HG02840 (cell line): ENCODE data around the gene COG5.
"Not testable (repeated sequence)": the region's sequence is repeated elsewhere in the genome, so short reads cannot be mapped to it uniquely, and the experiment has no call there.

Experiments
- ATAC-seq: cut with Tn5 transposase; IDR thresholded peaks from one replicate; pipeline ENCODE4 v1.9.1; 2021; ENCODE audit warnings: mild to moderate bottlenecking, moderate library complexity, moderate number of reproducible peaks; ENCODE audit not compliant: unreplicated experiment, low FRiP score

Gene COG5

GRCh38 chr7:107242267-107242666 is 321.5 kb downstream of the COG5 start:
- no peak for ATAC-seq

GRCh38 chr7:107237451-107237850 is 326.3 kb downstream of the COG5 start:
- ATAC-seq: no peak

GRCh38 chr7:107236862-107237261 is 326.9 kb downstream of the COG5 start:
- ATAC-seq: no peak

GRCh38 chr7:107234436-107234835 is 329.3 kb downstream of the COG5 start:
- ATAC-seq: no peak

GRCh38 chr7:107233981-107234380 is 329.7 kb downstream of the COG5 start:
- no peak for ATAC-seq

GRCh38 chr7:107233174-107233573 is 330.5 kb downstream of the COG5 start:
- no peak for ATAC-seq

GRCh38 chr7:107232568-107233090 is 331.1 kb downstream of the COG5 start:
- no peak for ATAC-seq

GRCh38 chr7:107230334-107230733 is 333.4 kb downstream of the COG5 start:
- no peak for ATAC-seq

- ATAC-seq: no peak
Measured at GRCh38 chr7:107228291-107228690, 335.4 kb downstream of the COG5 start.

GRCh38 chr7:107224374-107225223 is 339.1 kb downstream of the COG5 start:
- ATAC-seq: no peak

- not testable (repeated sequence) for ATAC-seq
Measured at GRCh38 chr7:107220806-107221205, 342.9 kb downstream of the COG5 start.

- ATAC-seq: no peak
Measured at GRCh38 chr7:107220356-107220755, 343.4 kb downstream of the COG5 start.

GRCh38 chr7:107219563-107220244 is 344.0 kb downstream of the COG5 start:
- ATAC-seq: no peak

- ATAC-seq: no peak
Measured at GRCh38 chr7:107213945-107214344, 349.8 kb downstream of the COG5 start.

- no peak for ATAC-seq
Measured at GRCh38 chr7:107213193-107213788, 350.4 kb downstream of the COG5 start.

GRCh38 chr7:107212725-107213124 is 351.0 kb downstream of the COG5 start:
- no peak for ATAC-seq

- no peak for ATAC-seq
Measured at GRCh38 chr7:107210400-107210799, 353.3 kb downstream of the COG5 start.

- ATAC-seq: no peak
Measured at GRCh38 chr7:107209565-107209964, 354.2 kb downstream of the COG5 start.

- no peak for ATAC-seq
Measured at GRCh38 chr7:107208563-107208962, 355.2 kb downstream of the COG5 start.

- ATAC-seq: no peak
Measured at GRCh38 chr7:107208024-107208521, 355.6 kb downstream of the COG5 start.

GRCh38 chr7:107207459-107207858 is 356.3 kb downstream of the COG5 start:
- ATAC-seq: no peak
